ENCODE results near the gene CGB1. TPM values are rescaled to one million over a fixed set of nuclear protein-coding genes. Genes with fewer than 3 reads are reported as not detected.

The CGB1 gene
- total RNA-seq, 1 experiment from 2014 or later = not detected

DNA sequence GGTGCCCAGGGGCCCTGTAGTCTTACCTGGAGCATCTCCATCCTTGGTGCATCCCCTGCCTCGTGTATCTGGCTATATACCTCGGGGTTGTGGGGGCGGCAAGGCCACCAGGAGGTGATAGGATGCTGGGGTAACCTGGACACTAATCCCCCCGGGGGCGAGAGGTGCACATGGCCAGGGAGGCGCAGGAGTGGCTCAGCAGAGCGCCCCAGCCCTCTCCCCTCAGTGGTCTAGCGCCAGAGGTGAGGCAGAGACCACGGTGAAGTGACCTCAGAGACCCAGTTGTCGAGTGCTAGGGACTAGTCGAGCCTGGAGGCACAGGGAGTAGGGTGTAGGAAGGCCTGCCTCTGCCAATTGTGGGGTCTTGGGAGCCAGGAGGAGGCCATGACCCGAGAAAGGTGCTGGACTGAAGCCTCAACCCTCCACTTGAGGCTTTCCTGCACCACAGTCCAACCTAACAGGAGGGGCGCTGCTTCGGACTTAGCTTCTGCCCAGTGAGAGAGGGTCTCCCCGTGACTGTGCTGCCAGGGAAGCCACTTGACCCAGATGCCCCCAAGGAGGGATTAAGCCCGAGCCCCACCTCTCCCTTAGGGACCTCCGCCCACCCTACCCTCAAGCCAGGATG is 19.5 kb downstream of the CGB1 start, which contains the start of gene LHB:
LHB (minus strand) TSS at position 51 of the 625 bp plus-strand sequence; CDS start at position 41, 10 bp downstream.
- DNase-seq = no peak
- intact Hi-C loops (cut with micrococcal nuclease; ENCODE audit: unreplicated experiment) = no loop called here
- BruUV-seq (replicated peaks) = TSS peak; percentile 12
- H3K9me3 Mint-ChIP-seq (ENCODE audit: low read depth, unreplicated experiment) = no peaks in the 10 kb centered on the region
- peak within 1 kb of the TSS; percentile 62 for H3K4me3 Mint-ChIP-seq (ENCODE audit: low read depth, unreplicated experiment)
- CTCF ChIA-PET = interaction anchor here (0.6 to 2.5 kb wide), 2 partner anchors 56 to 81 kb away, joined by 4 to 13 read pairs; no protein-coding TSS in a partner anchor
- peaks cover 26% of the 10 kb centered on the region for H3K27me3 Mint-ChIP-seq (ENCODE audit: unreplicated experiment)
- peaks cover 72% of the 10 kb centered on the region for H3K36me3 Mint-ChIP-seq (ENCODE audit: insufficient read depth, unreplicated experiment)
- peaks cover 30% of the 10 kb centered on the region for H3K4me1 Mint-ChIP-seq (ENCODE audit: low read depth, unreplicated experiment)
- TF ChIP-seq, protein P1, sequence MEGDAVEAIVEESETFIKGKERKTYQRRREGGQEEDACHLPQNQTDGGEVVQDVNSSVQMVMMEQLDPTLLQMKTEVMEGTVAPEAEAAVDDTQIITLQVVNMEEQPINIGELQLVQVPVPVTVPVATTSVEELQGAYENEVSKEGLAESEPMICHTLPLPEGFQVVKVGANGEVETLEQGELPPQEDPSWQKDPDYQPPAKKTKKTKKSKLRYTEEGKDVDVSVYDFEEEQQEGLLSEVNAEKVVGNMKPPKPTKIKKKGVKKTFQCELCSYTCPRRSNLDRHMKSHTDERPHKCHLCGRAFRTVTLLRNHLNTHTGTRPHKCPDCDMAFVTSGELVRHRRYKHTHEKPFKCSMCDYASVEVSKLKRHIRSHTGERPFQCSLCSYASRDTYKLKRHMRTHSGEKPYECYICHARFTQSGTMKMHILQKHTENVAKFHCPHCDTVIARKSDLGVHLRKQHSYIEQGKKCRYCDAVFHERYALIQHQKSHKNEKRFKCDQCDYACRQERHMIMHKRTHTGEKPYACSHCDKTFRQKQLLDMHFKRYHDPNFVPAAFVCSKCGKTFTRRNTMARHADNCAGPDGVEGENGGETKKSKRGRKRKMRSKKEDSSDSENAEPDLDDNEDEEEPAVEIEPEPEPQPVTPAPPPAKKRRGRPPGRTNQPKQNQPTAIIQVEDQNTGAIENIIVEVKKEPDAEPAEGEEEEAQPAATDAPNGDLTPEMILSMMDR (IDR thresholded peaks at IDR 0.05; ENCODE audit: unreplicated experiment) = no peak
- no peak within 1 kb of the TSS for H3K27ac Mint-ChIP-seq (ENCODE audit: unreplicated experiment)

DNA sequence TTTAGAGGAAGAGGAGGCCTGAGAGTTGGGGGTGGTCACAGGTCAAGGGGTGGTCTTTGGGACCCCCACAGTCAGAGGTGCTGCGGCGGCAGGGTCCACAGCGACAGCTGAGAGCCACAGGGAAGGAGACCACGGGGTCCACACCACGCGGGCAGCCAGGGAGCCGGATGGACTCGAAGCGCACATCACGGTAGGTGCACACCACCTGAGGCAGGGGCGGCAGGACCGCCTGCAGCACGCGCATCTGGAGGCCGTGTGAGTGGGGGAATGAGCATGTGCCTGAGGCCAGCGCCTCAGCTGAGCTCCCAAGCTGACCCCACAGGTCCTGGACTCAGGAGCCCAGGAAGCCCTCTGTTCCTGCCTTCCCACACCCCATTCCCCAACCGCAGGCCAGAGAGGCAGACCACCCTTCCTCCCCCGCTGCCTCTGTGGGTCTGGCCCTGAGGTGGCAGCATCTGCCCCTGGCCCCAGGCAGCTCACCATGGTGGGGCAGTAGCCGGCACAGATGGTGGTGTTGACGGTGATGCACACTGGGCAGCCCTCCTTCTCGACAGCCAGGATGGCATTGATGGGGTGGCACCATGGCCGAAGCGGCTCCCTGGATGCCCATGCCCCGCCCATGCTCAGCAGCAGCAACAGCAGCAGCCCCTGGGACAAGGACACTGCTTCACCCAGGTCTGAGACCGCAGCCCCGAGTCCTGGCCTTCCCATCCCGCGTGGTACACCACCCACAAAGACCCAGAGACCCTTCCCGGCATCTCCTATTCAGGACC is 20.4 kb downstream of the CGB1 start:
- Mint-ChIP-seq H3K27ac (ENCODE audit: unreplicated experiment) (no peak overlapping the region), H3K4me1 (ENCODE audit: low read depth, unreplicated experiment) (peaks cover 25% of the 10 kb centered on the region)
- no TSS peak for BruUV-seq (replicated peaks)

DNA sequence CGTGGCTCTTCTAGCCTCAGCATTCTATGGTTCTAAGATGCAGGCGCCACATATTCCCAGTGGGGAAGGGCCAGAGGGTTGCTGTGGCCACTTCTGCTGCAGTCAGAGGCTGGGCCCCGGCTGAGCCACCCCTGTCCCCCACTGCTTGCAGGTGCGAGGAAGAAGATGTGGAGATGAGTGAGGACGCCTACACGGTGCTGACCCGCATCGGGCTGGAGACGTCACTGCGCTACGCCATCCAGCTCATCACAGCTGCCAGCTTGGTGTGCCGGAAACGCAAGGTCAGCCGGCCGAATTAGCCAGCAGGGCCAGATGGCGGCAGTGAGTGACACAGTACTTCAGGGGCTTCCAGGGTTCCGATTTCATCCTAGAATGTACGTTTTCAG is 21.8 kb downstream of the CGB1 start:
- intact Hi-C loops (cut with micrococcal nuclease; ENCODE audit: unreplicated experiment) = no loop called here
- Mint-ChIP-seq H3K27me3 (ENCODE audit: unreplicated experiment) (peaks cover 4% of the 10 kb centered on the region), H3K9me3 (ENCODE audit: low read depth, unreplicated experiment) (no peaks in the 10 kb centered on the region), H3K4me3 (ENCODE audit: low read depth, unreplicated experiment) (no peak overlapping the region), H3K4me1 (ENCODE audit: low read depth, unreplicated experiment) (peaks cover 11% of the 10 kb centered on the region), H3K36me3 (ENCODE audit: insufficient read depth, unreplicated experiment) (peaks cover 85% of the 10 kb centered on the region), H3K27ac (ENCODE audit: unreplicated experiment) (peak overlapping the region; percentile 15)
- DNase-seq = no peak
- CTCF ChIA-PET = no interaction called here
- BruUV-seq (replicated peaks) = no TSS peak
- TF ChIP-seq, protein P1 (IDR thresholded peaks at IDR 0.05; ENCODE audit: unreplicated experiment) = no peak

More for the DNA sequence above, 20.4 kb downstream of the CGB1 start:
- intact Hi-C loops (cut with micrococcal nuclease; ENCODE audit: unreplicated experiment) = no loop called here
- peak overlapping the region; percentile 10 for H3K4me3 Mint-ChIP-seq (ENCODE audit: low read depth, unreplicated experiment)
- H3K27me3 Mint-ChIP-seq (ENCODE audit: unreplicated experiment) = peaks cover 18% of the 10 kb centered on the region
- CTCF ChIA-PET = no interaction called here
- TF ChIP-seq, protein P1 (IDR thresholded peaks at IDR 0.05; ENCODE audit: unreplicated experiment) = no peak
- H3K36me3 Mint-ChIP-seq (ENCODE audit: insufficient read depth, unreplicated experiment) = peaks cover 77% of the 10 kb centered on the region
- no peak for DNase-seq
- no peaks in the 10 kb centered on the region for H3K9me3 Mint-ChIP-seq (ENCODE audit: low read depth, unreplicated experiment)

DNA sequence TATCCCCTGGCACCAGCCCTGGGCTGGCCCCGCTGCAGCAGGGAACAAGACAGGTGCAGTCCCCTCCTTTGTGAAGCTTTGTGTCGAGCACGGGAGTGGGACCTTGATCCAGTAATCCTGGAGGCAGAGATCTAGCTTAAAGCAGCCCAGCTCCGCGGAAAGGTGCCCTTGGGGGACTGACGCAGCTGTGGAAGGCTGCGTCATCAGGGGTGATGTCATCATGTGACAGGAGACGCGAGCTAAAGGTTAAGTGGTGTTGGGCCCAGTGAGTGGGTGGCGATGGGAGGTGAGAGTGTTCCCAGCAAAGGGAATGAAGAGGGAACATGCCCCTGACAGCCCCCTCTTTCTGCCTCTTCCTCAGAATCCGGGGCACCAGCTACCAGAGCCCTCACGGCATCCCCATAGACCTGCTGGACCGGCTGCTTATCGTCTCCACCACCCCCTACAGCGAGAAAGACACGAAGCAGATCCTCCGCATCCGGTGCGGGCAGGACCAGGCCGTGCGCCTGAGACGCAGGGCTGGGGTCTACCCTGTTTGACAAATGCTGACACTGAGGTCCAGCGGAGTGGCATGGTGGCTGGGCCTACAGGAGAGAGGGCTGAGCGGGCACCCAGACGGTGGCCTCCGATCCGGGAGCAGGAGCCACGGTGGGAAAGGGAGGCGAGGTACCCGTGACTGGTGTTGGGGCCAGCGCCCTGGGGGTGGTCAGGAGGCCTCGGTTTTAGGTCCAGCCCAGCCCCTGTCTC is 22.4 kb downstream of the CGB1 start:
- Mint-ChIP-seq H3K9me3 (ENCODE audit: low read depth, unreplicated experiment) (no peaks in the 10 kb centered on the region), H3K4me3 (ENCODE audit: low read depth, unreplicated experiment) (no peak overlapping the region), H3K27ac (ENCODE audit: unreplicated experiment) (no peak overlapping the region), H3K27me3 (ENCODE audit: unreplicated experiment) (no peaks in the 10 kb centered on the region), H3K36me3 (ENCODE audit: insufficient read depth, unreplicated experiment) (peaks cover 85% of the 10 kb centered on the region), H3K4me1 (ENCODE audit: low read depth, unreplicated experiment) (peaks cover 6% of the 10 kb centered on the region)
- CTCF ChIA-PET = no interaction called here
- no peak for DNase-seq
- intact Hi-C loops (cut with micrococcal nuclease; ENCODE audit: unreplicated experiment) = no loop called here
- TF ChIP-seq, protein P1 (IDR thresholded peaks at IDR 0.05; ENCODE audit: unreplicated experiment) = no peak
- BruUV-seq (replicated peaks) = no TSS peak

Data from Calu3 (cell line).